ENCODE results near the gene RAD52.

The RAD52 gene

DNA sequence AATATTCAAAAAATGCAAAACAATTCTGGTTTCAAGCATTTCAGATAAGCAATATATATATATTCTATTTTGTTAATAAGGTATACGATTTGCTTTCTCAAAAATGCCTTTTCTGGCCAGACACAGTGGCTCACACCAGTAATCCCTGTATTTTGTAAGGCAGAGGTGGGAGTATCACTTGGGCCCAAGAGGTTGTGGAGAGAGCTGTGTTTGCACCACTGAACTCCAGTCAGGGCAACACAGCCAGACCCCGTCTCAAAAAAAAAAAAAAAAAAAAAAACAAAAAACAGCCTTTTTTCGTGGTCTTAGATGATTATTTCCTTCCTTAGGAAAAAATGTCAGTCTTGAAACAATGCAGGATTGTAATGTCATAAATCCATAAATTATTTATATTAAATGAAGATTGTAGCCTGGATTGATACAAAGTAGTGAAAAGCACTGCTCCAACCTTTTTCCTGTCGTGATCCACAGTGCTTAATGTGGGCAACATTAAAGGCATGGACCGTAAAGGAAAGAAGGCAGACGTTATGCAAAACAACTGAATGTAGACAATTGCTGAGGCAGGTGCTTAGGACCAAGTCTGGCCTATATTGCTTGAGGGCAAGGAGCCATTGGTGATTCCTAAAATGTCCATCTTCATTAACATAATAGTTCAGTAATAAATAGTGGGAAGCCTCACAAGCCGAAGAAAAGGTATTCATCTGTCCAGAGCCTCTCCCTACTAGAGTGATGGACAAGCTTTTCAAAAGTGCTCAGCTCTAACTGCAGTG lies 36.8 kb downstream of the RAD52 start:
- no peak for DNase-seq

DNA sequence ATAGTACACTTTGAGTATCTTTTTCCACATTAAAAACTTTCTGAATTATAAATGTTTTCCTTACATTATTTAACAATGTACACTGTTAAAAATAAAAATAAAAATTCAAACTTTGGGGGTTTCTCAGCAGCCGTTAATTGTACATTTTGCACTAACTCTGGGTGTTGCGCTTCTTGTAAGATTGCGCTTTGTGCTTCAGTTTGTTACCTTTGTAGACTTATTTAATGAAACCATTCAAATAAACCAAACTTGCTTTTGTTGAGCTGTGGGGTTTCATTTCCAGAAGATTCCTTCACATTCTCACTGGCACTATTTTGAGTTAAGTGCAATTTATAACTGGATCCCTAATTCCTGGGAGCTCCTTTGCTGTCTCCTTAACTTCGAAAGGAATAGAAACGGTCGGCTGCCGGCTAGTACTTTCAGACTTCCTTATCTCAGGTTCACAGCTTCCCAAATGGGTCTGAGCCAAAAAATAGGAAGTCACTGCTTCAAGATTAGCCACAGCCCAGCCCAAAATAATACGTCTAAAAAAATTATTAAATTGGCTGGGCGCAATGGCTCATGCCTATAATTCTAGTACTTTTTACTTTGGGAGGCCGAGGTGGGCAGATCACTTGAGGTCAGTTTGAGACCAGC lies 38.2 kb downstream of the RAD52 start:
- DNase-seq = no peak

DNA sequence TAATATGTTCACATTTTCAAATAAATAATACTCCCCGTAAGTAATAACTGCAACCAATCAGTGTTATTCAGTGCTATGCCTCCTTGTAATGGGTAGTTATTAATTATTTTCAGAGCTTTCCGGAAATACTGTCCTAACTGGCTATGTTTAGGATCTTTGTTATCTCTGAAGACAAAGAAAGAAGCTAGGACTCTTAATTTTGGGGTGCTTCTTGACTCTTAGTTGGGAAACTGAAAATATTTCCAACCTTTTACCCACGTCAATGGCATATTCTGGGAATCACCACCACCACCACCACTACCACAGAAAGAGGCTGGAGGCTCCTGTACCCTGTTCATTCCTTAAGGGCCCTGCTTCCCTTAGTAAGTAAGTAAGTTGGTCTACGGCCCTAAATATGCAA lies 39.1 kb downstream of the RAD52 start:
- DNase-seq = no peak

DNA sequence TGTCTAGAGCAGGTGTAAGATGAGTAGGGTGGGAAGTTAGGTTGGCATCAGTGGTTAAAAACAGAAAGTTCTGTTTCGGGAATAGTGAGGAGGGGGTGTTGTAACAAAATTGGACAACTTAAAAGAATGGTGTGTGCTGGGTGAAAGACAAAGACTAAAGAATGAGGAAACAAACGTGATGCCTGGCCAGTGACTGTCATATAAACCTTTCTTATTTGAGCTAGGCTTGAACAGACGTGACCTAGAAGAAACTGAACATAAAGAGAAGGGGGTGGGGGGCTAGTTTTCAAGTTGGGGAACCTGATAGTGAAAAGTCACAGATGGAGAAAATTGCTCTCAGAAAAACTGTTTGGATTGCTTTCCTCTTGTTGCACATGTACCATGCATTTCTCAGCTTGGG lies 39.6 kb downstream of the RAD52 start:
- DNase-seq = no peak

DNA sequence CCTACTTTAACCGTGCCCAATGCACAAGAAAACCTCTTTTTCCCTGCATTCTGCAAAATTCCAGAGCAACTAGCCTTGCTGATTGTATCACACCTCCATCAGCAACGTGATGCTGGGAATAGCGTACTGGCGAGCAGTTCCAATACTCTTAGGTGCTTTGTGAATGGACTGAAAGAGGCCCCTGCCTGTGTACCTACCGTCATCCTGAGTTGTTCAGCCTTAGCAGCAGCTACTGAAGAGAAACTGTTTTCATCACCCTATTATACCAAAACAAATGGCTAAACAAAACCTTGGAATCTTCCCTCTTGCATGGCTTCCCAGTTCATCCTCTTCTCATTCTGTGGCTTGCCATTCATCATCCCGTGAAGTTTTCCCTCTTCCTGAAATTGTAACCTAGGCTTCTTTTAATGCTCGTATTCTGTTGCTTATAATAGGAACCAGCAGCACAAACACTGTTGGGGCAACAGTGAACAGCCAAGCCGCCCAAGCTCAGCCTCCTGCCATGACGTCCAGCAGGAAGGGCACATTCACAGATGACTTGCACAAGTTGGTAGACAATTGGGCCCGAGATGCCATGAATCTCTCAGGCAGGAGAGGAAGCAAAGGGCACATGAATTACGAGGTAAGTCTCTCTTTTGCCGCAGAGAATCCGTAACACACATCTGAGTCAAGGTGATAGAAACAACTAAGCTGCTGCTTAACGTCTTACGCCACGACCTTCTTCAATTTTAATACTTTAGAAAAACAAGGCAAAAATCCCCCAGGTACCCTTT lies 41.9 kb downstream of the RAD52 start:
- no peak for DNase-seq

DNA sequence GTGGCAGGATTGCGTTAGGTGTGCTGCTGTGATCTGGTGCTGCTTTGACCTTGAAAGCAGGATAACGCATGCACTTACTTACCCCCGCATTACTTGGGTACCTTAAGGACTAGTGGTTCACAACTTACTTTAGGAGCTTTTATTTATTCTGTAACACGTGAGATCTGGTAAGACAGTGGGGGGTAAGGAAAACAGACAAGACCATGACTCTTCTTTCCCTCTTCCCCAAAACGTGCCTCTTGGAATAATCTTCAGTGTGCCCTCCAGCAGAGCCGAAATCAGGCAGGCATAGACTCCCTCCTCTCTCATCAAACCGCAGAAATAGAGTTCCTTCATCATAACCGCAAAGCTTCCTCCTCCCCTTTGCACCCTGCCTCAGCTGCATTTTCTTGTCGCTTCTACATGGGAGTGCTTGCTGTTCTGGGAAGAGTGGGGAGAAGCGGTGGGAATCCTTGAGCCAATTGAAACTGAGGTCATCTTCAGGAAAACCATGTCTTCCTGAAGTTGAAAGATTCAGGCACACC lies 43.4 kb downstream of the RAD52 start:
- DNase-seq = no peak

DNA sequence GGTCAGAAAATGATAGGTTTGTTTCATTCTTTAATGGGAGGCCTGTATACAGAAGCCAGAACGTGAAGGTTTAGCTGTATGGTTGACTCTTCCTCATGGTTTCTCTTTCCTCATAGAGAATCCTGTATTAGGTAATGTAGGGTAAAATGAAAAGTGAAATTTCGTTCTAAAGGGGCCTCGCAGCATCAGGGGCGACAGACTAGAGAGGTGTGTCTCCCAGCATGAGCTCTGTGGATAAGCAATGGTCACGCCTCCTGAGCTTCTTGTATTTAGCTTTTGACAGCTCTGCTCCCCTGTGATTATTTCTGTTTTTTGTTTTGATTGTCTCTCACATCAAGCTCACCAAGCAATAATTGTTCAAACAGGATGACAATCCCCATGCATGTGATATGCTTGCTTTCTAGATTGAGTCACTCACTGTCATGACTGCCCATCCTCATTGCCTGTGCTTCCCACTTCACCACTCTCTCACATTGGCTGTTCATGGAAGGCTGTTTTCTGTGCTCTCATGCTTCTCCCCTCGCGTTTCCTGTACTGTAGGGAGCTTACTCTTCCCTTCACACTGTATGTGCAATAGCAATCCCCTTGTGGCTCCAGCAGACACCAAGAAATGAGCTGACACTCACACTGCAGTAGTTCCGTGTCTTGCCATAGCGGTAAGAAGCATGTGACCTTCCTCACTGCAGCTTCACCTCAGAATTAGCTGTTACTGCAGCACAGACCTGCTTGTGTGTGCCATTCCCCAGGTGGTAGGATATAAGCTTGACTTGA lies 44.0 kb downstream of the RAD52 start:
- no peak for DNase-seq

DNA sequence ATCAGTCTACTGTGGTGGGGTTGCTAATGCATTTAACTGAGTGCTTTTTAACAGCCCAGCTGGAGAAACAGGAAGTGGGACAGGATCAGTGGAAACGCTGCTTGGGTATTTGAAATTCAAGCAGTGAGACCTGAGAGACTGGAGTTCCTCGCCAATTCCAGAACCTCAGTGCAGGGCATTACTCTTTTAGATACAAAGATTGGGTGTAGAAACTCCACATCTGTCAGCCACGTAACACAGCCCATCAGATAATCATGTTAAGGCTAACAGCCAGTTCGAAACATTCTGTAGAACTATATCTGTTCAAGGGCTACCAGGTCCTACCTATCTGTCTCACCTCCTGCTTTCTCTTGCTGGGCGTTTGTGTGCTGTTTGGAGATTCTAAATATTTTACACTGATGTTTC lies 45.5 kb downstream of the RAD52 start:
- no peak for DNase-seq

DNA sequence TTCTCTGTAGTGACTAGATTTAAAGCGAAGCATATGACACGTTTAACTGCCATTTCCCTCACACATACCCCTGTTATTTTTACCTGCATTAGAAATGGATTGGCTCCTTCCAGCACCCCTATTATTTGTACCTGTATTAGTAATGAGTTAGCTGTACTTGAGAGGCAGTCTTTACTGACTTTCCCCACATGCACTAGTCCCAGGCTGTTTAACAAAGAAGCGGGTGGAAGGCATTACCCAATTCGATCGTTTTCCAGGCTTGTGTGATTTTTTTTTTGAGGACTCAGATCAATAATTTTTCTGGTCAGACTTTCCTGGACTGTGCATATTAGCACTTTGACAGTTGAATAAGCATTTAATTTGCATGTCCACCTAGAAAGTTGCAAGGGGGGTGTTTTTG lies 46.4 kb downstream of the RAD52 start:
- no peak for DNase-seq

DNA sequence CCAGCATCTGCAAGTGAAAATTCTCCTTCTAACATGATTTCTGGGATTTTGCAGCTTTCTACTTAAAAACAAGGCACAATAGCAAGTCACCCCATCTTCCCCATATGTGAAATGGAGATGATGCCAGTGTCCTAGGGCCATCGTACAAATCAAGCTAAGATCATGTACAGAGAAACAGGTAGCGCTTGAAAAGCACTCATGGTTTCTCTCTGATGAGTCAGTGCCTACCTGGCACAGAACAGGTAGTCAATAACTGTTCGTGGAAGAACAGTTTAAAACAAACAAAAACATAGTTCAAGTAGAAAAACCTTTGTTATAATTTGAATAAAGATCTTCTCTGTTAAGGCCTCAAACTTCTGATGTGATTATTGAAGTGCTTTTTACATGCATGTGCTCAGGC lies 46.9 kb downstream of the RAD52 start:
- no peak for DNase-seq

DNA sequence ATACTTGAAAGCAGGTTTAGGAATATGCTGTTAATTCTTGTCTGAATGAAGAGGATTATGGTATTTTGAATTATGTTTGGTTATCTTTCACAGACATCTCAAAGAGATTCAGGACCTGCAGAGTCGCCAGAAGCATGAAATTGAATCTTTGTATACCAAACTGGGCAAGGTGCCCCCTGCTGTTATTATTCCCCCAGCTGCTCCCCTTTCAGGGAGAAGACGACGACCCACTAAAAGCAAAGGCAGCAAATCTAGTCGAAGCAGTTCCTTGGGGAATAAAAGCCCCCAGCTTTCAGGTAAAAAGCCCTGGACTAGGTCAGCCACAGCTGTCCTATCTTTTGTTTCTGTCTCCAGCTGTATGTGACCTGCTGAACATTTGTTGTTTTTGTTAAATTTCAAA lies 52.1 kb downstream of the RAD52 start:
- no peak for DNase-seq

DNA sequence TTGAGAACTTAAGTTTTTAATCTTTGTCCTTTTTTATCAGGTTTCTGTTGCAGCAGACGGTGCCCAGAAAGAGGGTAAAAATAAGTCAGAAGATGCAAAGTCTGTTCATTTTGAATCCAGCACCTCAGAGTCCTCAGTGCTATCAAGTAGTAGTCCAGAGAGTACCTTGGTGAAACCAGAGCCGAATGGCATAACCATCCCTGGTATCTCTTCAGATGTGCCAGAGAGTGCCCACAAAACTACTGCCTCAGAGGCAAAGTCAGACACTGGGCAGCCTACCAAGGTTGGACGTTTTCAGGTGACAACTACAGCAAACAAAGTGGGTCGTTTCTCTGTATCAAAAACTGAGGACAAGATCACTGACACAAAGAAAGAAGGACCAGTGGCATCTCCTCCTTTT lies 53.5 kb downstream of the RAD52 start:
- no peak for DNase-seq

DNA sequence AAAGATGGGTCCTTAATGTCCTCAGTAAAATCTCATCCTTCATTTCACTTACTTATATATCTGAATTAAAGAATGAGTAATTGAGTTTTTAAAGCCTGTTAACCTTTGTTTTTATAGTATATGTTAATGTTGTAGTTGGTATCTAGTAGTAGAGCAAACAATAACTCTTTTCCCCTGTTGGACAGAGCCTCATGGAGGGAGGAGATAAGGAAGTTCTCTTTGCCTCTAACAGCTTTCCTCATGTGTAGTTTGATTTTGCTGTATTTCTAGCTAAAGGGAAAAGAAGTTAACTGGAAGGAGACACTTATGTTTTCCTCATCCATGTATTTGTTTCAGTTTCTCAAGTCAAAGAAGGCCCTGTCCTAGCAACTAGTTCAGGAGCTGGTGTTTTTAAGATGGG lies 55.3 kb downstream of the RAD52 start:
- DNase-seq = no peak

DNA sequence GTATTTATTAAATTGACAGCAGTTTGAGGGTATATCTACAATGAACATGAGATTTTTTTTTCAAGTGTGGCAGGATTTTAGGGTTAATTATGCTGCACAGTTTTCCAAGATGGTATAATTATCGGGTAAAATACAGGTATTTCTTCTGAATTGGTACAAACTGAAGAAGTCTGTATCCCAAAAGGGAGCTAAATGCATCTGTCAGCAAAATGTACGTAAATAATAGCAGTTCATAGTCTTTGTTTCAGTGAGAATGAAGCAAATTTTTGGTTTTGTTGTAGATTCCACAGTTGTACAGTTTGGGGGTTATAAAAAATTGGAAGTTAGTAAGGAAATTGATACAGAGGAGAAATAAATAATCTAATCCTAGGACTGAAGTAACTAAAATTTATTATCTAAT lies 63.3 kb downstream of the RAD52 start:
- no peak for DNase-seq

DNA sequence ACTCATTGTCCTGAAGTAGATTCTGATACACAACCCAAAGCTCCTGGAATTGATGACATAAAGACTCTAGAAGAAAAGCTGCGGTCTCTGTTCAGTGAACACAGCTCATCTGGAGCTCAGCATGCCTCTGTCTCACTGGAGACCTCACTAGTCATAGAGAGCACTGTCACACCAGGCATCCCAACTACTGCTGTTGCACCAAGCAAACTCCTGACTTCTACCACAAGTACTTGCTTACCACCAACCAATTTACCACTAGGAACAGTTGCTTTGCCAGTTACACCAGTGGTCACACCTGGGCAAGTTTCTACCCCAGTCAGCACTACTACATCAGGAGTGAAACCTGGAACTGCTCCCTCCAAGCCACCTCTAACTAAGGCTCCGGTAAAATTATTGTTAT lies 63.8 kb downstream of the RAD52 start:
- DNase-seq = no peak

DNA sequence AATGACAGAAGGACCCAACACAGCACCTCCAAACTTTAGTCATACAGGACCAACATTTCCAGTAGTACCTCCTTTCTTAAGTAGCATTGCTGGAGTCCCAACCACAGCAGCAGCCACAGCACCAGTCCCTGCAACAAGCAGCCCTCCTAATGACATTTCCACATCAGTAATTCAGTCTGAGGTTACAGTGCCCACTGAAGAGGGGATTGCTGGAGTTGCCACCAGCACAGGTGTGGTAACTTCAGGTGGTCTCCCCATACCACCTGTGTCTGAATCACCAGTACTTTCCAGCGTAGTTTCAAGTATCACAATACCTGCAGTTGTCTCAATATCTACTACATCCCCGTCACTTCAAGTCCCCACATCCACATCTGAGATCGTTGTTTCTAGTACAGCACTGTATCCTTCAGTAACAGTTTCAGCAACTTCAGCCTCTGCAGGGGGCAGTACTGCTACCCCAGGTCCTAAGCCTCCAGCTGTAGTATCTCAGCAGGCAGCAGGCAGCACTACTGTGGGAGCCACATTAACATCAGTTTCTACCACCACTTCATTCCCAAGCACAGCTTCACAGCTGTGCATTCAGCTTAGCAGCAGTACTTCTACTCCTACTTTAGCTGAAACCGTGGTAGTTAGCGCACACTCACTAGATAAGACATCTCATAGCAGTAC lies 64.6 kb downstream of the RAD52 start:
- no peak for DNase-seq

DNA sequence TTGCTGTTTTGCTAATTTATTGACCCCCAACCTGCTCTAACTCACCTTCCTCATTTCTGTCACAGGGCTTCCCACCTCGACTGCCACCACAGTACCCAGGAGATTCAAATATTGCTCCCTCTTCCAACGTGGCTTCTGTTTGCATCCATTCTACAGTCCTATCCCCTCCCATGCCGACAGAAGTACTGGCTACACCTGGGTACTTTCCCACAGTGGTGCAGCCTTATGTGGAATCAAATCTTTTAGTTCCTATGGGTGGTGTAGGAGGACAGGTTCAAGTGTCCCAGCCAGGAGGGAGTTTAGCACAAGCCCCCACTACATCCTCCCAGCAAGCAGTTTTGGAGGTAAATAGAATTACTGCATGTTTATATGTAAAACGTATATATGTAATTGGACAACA lies 68.8 kb downstream of the RAD52 start:
- no peak for DNase-seq

DNA sequence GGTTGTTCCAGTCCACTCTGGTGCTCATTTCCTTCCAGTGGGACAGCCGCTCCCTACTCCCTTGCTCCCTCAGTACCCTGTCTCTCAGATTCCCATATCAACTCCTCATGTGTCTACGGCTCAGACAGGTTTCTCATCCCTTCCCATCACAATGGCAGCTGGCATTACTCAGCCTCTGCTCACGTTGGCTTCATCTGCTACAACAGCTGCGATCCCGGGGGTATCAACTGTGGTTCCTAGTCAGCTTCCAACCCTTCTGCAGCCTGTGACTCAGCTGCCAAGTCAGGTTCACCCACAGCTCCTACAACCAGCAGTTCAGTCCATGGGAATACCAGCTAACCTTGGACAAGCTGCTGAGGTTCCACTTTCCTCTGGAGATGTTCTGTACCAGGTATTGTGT lies 69.9 kb downstream of the RAD52 start:
- DNase-seq = no peak

DNA sequence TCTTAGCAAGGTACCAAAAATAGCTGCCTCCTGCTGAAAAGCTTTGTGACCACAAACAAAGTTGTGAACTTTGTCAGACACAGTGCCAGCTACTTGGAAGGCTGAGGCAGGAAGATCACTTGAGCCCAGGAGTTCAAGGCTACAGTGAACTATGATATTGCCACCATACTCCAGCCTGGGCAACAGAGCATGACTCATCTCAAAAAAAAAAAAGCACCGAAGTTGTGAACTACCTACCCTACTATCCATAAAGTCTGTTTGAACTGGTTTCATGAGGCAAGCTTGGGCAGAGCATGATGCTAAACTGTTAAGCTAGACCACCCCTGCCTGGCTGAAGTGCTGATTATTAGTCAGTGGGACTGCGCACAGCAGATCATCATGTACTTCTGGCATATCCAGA lies 75.5 kb downstream of the RAD52 start:
- no peak for DNase-seq

DNA sequence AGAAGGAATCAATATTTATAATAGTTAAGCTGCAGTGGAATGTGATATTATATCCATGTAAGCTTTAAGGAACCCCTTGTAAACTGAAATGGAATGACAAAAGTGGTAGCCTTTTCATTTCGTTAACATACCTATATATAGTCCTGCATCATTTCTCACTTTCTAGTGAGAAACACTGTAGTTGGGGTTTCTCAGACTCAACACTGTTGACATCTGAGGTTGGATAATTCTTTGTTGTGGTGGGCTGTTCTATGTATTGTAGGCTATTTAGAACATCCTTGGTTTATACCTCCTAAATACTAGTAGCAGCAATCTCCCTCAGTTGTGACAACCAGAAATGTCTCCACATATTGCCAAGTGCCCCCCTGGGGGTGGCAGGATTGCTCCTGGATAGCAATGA lies 79.1 kb downstream of the RAD52 start:
- no peak for DNase-seq

DNA sequence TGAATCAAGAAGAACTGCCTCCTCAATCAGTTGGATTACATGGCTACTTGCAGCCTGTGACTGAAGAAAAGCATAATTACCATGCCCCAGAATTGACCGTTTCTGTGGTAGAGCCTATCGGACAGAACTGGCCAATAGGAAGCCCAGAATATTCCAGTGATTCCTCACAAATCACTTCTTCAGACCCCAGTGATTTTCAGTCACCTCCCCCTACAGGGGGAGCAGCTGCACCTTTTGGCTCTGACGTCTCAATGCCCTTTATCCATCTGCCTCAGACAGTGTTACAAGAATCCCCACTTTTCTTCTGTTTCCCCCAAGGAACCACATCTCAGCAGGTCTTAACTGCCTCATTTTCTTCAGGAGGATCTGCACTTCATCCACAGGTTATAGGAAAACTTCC lies 80.8 kb downstream of the RAD52 start:
- no peak for DNase-seq

DNA sequence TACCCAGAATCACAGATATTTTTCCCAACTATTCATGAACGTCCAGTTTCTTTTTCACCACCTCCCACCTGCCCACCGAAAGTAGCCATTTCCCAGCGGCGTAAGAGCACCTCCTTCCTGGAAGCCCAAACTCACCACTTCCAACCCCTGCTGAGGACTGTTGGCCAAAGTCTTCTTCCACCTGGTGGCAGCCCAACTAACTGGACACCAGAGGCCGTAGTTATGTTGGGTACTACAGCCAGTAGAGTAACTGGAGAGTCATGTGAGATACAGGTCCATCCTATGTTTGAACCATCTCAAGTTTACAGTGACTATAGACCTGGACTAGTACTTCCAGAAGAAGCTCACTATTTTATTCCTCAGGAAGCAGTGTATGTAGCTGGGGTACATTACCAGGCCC lies 81.6 kb downstream of the RAD52 start:
- no peak for DNase-seq

DNA sequence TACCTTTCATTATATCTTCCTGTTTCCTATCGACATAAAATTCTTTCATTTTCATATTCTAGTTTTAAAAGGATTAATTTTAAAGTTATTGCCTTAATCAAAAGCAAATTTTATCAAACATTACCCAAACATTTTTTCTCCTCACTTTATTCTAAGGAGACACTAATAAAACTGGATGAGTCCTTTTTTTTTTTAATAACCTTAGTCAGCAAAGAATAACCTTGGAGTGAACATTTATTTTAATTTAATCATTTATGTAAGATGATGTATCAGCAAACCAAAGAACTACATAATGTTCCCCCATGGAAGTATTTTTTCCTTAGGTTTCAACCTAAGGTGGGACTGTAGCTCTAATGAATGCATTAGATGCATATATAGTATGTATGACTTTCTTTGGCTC lies 83.9 kb downstream of the RAD52 start:
- DNase-seq = no peak
